Fibroblast of upper back skin (primary cell): Measurements from ENCODE around the gene CHN2.
"Not testable (repeated sequence)": the region's sequence is repeated elsewhere in the genome, so short reads cannot be mapped to it uniquely, and the experiment has no call there.

Experiments
- DNase-seq: peaks from one replicate; pipeline ENCODE4 v3.0.0-alpha.2; 2013

Gene CHN2

GRCh38 chr7:29190349-29191045 is 4.1 kb upstream of the CHN2 start:
- DNase-seq: no peak

- DNase-seq: no peak
Observed at GRCh38 chr7:29192323-29192722, 2.3 kb upstream of the CHN2 start.

- no peak for DNase-seq
Observed at GRCh38 chr7:29192811-29193210, 1.8 kb upstream of the CHN2 start.

GRCh38 chr7:29193316-29194205 is 1.0 kb upstream of the CHN2 start:
- DNase-seq: no peak

- DNase-seq: no peak
Observed at GRCh38 chr7:29194206-29194593, 375 bp upstream of the CHN2 start.

- DNase-seq: no peak
Observed at GRCh38 chr7:29196191-29196590, 1.6 kb downstream of the CHN2 start.

- no peak for DNase-seq
Observed at GRCh38 chr7:29196971-29197595, 2.5 kb downstream of the CHN2 start.

GRCh38 chr7:29197916-29198315 is 3.3 kb downstream of the CHN2 start:
- DNase-seq: no peak

- no peak for DNase-seq
Observed at GRCh38 chr7:29199776-29200175, 5.2 kb downstream of the CHN2 start.

GRCh38 chr7:29202651-29203069 is 8.1 kb downstream of the CHN2 start:
- DNase-seq: no peak

GRCh38 chr7:29204491-29205272 is 10.1 kb downstream of the CHN2 start:
- DNase-seq: no peak

GRCh38 chr7:29207162-29207801 is 12.7 kb downstream of the CHN2 start:
- DNase-seq: peak; percentile 6

- DNase-seq: no peak
Observed at GRCh38 chr7:29208410-29209250, 14.1 kb downstream of the CHN2 start.

- DNase-seq: no peak
Observed at GRCh38 chr7:29209745-29210144, 15.2 kb downstream of the CHN2 start.

- DNase-seq: not testable (repeated sequence)
Observed at GRCh38 chr7:29212736-29213135, 18.2 kb downstream of the CHN2 start.

GRCh38 chr7:29214056-29214455 is 19.5 kb downstream of the CHN2 start:
- no peak for DNase-seq

GRCh38 chr7:29214816-29215215 is 20.2 kb downstream of the CHN2 start:
- no peak for DNase-seq

- DNase-seq: no peak
Observed at GRCh38 chr7:29216128-29216527, 21.6 kb downstream of the CHN2 start.

- DNase-seq: no peak
Observed at GRCh38 chr7:29217113-29217512, 22.5 kb downstream of the CHN2 start.

GRCh38 chr7:29224726-29225125 is 30.2 kb downstream of the CHN2 start:
- peak; percentile 1 for DNase-seq

GRCh38 chr7:29228289-29229011 is 33.9 kb downstream of the CHN2 start:
- no peak for DNase-seq
